Ecto neural progenitor cell (in vitro differentiated cells): Measurements from ENCODE around the gene CNTN5.

ENCODE experiments used
- DNase-seq: peaks from one replicate; pipeline ENCODE4 v3.0.0-alpha.2; 2018; ENCODE audit warnings: low spot score

The CNTN5 gene

GRCh38 chr11:99391245-99391644, 370.5 kb downstream of the CNTN5 start:
- no peak for DNase-seq

- DNase-seq = no peak
Measured at GRCh38 chr11:99406345-99406744, 385.6 kb downstream of the CNTN5 start.

GRCh38 chr11:99410636-99411035, 389.9 kb downstream of the CNTN5 start:
- DNase-seq = no peak

GRCh38 chr11:99418927-99419720, 398.4 kb downstream of the CNTN5 start:
- no peak for DNase-seq

- DNase-seq = no peak
Measured at GRCh38 chr11:99419991-99420390, 399.2 kb downstream of the CNTN5 start.

- DNase-seq = no peak
Measured at GRCh38 chr11:99422581-99423427, 402.1 kb downstream of the CNTN5 start.

- no peak for DNase-seq
Measured at GRCh38 chr11:99423428-99423983, 402.8 kb downstream of the CNTN5 start.

- no peak for DNase-seq
Measured at GRCh38 chr11:99424313-99425084, 403.8 kb downstream of the CNTN5 start.

GRCh38 chr11:99425596-99425995, 404.8 kb downstream of the CNTN5 start:
- DNase-seq = no peak

GRCh38 chr11:99432677-99433076, 411.9 kb downstream of the CNTN5 start:
- no peak for DNase-seq

GRCh38 chr11:99443276-99443675, 422.5 kb downstream of the CNTN5 start:
- DNase-seq = no peak

- DNase-seq = no peak
Measured at GRCh38 chr11:99446400-99446799, 425.7 kb downstream of the CNTN5 start.

GRCh38 chr11:99449345-99449744, 428.6 kb downstream of the CNTN5 start:
- DNase-seq = no peak

- no peak for DNase-seq
Measured at GRCh38 chr11:99452075-99452474, 431.3 kb downstream of the CNTN5 start.

GRCh38 chr11:99461913-99462312, 441.2 kb downstream of the CNTN5 start:
- DNase-seq = no peak

GRCh38 chr11:99464985-99465384, 444.2 kb downstream of the CNTN5 start:
- DNase-seq = no peak

GRCh38 chr11:99489581-99489980, 468.8 kb downstream of the CNTN5 start:
- DNase-seq = no peak

- no peak for DNase-seq
Measured at GRCh38 chr11:99494065-99494464, 473.3 kb downstream of the CNTN5 start.

- DNase-seq = no peak
Measured at GRCh38 chr11:99501655-99502054, 480.9 kb downstream of the CNTN5 start.

GRCh38 chr11:99505316-99505715, 484.6 kb downstream of the CNTN5 start:
- DNase-seq = no peak

GRCh38 chr11:99505831-99506230, 485.1 kb downstream of the CNTN5 start:
- no peak for DNase-seq

GRCh38 chr11:99509863-99510262, 489.1 kb downstream of the CNTN5 start:
- DNase-seq = no peak
